GM19099 (cell line): ENCODE measurements around the gene CDH4.

Experiments
- POLR2A ChIP-seq: IDR thresholded peaks from 3 replicates; pipeline ENCODE4 v1.6.1; 2011; ENCODE audit warnings: low read depth; ENCODE audit not compliant: insufficient read length; ENCODE audit errors: extremely low read depth

The CDH4 gene

GRCh38 chr20:61797200-61797599 is 545.1 kb downstream of the CDH4 start:
- TF ChIP-seq POLR2A = no peak

GRCh38 chr20:61797971-61798411 is 545.9 kb downstream of the CDH4 start:
- TF ChIP-seq POLR2A = no peak

DNA sequence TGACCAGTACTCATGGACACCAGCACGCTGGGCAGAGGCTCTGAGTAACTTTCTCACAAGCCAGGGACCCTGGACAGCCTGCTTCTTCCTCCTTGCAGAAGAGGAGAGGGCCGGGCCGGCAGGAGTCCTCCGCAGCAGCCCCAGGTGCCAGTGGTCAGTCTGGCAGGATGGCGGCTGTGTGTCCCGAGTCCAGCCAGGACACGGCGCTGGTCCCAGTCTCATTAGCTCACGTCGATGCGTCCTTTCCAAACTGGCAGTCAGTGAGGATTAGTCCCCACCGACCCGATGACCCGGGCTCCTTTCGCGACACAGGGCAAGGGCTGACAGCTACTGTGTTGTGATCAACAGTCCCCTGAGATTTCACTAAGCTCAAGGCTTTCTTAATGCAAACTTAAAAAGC is 546.6 kb downstream of the CDH4 start:
- no peak for TF ChIP-seq POLR2A

- no peak for TF ChIP-seq POLR2A
These were observed 547.4 kb downstream of the CDH4 start for GRCh38 chr20:61799394-61799923.

DNA sequence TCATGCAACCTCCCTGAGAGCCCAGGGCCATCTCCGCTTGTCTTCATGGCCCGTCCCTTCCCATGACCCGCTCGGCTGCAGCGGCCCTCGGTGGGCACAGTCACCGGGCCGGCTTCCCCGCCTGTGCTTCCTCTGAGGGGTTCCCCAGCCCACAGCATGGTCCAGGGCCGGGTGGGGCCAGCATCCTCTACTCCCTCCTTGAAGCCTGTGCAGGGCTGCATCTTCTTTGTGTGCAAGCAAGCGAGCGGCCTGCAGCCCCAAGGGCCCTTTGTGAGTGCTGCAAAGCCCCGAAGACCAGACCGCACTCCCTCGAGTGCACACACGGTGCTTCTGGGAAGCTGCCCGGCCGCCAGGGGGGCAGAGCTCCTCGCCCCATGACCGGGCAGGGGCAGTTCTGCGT is 547.9 kb downstream of the CDH4 start:
- no peak for TF ChIP-seq POLR2A

GRCh38 chr20:61800359-61801064 is 548.5 kb downstream of the CDH4 start:
- no peak for TF ChIP-seq POLR2A

DNA sequence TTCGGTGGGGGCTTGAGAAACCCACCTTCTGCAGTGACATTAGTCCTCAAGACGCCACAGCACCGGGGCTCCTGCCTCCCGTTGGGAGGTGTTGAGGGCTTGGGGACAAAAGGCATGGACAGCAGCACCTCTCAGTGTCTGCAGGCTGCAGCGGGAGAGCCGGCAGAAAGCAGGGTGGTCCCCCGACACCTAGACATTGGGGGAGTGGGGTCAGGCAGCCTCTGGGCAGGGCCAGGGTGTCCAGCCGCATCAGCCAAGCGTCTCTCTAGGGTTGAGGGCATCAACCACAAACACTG is 549.0 kb downstream of the CDH4 start:
- no peak for TF ChIP-seq POLR2A

DNA sequence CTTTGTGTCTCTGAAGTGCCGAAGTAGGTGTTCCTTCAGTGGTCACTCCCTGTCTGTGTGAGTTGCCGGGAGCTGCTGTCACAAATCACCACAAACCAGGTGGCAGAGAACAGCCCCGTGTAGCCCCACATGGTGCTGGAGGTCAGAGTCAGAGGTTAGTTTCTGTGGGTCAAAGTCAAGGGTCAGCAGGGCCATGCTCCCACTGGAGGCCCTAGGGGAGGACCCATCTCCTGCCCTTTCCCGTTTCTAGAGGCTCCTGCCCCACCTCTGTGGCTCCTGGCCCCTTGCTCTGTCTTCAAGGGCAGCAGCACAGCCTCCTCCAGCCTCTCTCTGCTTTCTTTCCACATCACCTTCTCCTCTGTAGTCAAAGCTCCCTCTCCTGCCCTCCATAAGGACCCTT is 549.4 kb downstream of the CDH4 start:
- TF ChIP-seq POLR2A = no peak

- no peak for TF ChIP-seq POLR2A
These were observed 549.9 kb downstream of the CDH4 start for GRCh38 chr20:61801857-61802442.

DNA sequence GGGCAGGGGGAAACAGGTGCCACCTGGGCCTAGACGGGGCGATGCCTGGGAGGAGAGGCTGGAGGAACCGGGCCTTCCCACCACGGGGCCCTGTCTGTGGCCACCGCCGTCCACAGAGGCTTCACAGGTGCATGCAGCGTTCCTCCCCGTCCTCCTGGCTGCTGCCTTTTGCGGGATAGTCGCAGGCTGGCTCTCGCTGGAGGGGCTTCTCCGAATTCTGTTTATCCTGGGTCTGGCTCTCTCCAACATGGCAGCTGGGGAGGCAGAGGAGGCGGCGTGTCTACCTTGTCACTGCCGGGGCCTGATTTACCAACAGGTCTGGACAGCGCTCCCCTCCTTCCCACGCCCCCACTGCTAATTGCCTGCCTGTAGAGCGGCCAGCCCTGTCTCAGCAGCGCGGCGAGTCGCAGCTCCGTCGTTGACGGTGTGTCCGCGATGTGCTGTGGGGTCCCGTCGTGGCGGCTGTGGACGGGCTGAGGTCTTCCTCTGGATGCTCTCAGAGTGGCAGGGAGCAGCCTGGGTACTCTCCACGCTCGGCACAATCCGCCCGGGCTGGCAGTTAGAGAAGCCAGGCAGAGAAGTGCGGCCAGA is 550.8 kb downstream of the CDH4 start:
- no peak for TF ChIP-seq POLR2A

- TF ChIP-seq POLR2A = no peak
These were observed 551.4 kb downstream of the CDH4 start for GRCh38 chr20:61803416-61803914.

DNA sequence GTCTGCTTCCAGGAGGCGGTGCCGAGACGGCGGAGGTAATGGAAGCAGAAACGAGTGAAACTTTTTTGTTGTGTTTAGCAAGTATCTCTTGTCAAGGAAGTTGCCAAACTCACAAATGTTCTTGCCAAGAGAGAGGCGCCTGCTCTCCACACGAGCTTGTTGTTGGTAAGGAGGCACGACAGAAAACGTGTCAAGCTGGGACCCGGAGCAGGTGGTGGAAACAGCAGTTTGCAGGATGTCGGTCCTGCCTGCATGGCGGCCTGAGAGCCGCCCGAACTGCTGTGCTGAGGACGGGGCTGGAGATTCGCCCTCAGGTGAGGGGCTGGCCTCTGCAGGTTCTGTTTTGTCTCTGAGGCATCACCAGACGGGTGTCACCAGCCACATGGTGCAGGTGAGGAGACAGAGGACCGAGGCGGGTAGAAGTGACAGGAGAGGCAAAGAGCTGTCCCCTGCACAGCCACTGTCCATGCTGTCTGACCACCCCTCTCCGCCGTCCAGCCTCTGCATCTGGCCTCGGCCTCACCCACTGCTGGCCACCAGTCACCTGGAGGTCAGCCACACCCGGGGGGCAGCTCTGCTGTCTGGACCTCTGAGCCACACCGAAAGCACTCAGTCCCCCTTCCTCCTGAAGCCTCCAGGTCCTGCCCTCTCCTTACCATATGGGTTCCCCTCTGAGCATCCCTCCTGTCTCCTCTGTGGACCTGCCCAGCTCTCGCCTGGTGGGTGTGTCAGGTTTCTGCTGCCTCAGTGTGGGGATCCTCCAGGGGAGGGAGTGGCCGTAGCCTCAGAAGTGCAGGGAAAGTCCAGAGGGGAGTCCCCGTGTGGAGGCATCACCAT is 552.1 kb downstream of the CDH4 start:
- no peak for TF ChIP-seq POLR2A

DNA sequence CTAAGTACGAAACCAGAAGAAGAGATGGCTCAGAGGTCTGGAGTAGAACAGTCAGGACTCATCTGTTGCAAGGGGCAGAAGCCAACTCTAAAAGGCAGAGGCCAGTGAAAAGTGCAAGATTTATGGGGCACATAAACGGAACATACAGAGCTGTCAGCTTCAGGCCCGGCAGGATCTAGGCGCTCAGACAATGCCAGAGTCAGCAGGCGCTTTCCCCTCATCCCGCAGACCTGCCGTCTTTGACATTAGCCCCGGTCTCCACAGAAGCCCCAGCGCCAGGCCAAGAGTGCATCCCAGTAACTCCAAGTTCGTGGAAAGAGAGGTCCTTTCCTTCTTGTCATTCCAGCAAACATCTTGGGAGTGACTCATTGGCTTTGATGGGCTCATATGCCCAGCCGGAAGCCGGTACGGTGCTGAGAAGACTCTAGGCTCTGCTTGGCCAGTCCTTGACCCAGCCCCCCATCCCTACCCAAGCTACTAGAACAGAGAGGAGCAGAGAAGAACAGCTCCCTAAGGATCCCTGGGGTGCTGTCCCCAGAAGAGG is 552.8 kb downstream of the CDH4 start:
- TF ChIP-seq POLR2A = no peak

GRCh38 chr20:61805365-61805764 is 553.3 kb downstream of the CDH4 start:
- TF ChIP-seq POLR2A = no peak

DNA sequence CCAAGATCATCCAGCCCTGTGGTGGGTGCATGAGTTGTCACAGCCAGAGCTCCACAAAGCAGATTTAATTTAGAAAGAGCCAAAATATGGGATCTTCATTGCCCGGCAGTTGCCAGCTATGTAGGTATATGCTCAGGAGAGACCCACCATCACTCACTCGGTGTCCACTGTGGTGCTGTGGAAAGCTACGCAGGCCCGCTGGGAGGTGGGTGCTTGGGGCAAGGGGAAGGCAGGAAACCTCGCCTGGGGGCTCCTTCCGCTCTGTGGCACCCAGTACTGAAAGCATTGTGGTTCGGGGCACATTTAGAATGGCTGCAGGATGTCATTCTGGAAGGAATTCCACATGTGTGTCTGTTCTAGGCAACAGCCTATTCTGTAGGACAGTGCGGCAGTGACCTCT is 553.7 kb downstream of the CDH4 start:
- TF ChIP-seq POLR2A = no peak
